GM18517 (cell line): ENCODE results near the gene CLMN.

Experiments
- ATAC-seq: cut with Tn5 transposase; IDR thresholded peaks from one replicate; pipeline ENCODE4 v1.9.1; 2021; ENCODE audit warnings: mild to moderate bottlenecking, moderate library complexity; ENCODE audit not compliant: unreplicated experiment

CLMN gene

DNA sequence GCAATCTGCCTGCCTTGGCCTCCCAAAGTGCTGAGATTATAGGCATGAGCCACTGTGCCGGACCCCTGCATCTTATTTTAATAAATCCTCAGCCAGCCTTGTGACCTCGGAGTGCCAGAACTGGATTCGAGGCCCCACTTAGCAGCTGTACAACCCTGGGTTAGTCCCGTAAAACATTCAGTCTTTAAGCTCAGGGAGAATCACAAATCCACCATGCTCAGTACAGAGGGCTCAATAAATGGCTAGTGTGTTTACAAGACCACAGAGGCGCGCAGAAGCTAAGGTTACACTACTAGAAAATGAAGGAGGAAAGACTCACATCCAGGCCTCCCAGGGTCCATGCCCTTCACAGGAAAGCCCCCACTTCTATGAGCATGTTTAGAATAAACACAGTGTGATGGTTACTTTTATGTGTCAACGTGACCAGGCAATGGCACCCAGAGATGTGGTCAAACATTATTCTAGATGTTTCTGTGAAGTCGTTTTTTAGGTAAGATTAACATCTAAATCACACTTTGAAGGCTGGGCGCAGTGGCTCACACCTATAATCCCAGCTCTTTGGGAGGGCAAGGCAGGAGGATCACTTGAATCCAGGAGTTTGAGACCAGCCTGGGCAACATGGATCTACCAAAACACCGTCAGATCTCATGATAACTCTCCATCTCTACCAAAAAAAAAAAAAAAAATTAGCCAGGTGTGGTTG, 55.3 kb downstream of the CLMN start:
- ATAC-seq = no peak

GRCh38 chr14:95263527-95264231, 56.0 kb downstream of the CLMN start:
- no peak for ATAC-seq

DNA sequence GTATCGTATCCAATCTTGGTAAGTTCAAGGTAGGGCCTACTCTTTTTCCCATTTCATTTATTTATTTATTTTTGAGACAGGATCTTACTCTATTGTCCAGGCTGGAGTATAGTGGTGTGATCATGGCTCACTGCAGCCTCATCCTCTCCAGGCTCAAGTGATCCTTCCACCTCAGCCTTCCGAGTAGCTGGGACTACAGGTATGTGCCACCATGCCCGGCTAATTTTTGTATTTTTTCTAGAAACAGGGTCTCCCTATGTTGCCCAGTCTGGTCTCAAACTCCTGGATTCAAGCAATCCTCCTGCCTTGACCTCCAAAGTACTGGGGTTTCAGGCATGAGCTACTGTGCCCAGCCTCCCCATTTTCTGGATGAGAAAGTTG, 57.2 kb downstream of the CLMN start:
- ATAC-seq = no peak

DNA sequence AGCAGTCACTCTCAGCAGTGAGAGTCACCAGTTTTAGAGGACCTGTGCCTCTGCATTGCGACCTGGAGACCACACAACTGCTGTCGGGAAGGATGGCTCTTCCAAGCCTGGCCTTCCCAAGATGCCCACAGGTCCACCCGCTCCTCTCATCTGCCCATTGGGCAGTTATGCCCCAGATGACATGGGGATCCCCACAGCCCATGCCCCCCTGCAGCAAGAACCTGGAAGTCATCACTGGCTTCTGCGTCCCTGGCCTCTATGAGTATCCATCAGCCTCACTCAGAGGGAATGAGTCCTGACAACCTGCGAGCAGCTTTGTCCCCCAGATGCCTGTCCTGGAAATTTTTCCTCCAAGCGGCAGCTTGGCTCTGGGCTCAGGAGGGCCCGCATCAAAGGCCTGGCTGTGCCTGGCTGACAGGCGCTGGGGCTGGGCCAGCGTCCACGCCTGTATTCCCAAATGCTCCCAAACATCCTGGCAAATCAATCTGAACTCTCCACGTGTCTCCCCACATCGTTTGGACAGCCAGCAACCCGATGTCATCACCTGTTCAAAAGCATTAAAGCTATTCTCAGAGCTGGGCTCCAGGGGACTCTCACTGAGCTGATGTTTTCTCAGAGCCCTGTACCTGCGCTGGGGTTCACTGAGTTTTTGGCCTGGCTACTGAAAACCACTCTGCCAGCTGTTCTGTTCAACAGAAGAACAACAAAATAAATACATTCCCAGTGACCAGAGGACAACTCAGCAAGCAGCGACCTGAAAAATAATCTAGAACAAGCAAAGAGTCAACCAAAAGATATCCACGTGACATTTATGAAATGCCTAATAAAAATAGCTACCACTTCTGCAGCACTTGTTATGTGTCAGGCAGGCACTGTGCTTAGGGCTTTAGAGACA, 57.8 kb downstream of the CLMN start:
- no peak for ATAC-seq

- ATAC-seq = no peak
Measured at GRCh38 chr14:95260537-95261361, 59.0 kb downstream of the CLMN start.

- no peak for ATAC-seq
Measured at GRCh38 chr14:95258754-95259593, 60.7 kb downstream of the CLMN start.

DNA sequence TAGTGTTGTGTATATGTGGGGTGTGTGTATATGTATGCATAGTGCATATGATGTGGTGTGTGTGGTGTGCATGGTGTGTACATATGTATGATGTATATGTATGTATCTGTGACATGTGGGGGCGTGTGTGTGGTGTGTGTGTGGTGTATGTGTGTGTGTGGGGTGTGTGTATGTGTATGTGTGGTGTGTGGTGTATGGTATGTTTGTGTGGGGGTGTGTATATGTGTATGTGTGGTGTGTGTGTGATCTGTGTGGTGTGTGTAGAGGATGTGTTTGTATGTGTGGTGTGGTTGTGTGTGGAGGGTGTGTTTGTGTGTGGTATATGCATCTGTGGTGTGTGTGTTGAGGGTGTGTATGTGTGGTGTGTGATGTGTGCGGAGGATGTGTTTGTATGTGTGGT, 61.6 kb downstream of the CLMN start:
- no peak for ATAC-seq

- ATAC-seq = no peak
Measured at GRCh38 chr14:95257521-95257920, 62.2 kb downstream of the CLMN start.

DNA sequence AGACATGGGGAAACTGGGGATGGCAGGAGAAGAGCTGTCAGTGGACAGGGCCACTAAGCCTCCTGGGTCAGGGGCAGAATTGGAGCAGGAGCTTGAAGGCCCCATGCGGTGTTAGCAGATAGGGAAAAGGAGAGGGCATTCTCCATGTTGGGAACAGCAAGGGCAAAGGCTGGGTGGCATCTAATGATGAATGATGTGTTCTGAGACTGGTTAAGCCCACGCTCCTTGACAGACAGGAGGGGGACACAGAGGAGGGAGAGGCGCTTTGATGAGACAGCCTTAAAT, 63.0 kb downstream of the CLMN start:
- ATAC-seq = no peak

DNA sequence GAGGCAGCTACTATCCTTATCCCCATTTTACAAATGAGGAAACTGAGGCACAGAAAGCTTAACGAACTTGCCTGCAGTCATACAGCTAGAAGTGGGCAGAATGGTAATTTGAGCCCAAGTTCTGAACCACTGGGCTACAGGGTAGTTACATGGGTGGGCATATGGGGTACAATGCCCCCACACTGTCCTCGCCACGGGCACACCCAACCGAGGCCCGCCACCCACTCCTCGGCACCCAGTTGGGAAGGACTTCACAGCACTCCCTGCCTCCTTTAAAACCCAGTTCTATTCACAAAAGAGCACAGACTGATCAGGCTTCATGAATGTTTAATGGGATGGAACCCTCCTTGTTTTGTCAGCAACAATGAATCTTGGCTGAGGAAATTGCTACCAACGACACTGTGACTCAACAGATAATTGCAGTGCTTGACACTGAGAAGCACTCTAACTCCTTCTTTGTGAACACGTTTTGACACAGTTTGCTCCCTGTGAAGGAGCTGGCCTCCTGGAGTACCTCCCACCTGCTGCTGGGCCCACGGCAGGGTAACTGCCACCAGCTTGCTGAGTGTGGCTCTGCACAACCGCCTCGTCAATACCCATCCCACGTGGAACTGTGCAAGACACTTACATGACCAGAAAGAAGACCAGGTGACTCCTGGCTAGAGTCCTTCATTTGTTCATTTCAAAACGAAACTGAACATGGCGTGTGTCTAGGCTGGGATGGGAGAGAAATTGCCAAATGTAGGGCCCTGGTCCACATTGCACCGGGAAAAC, 63.5 kb downstream of the CLMN start:
- ATAC-seq = no peak

GRCh38 chr14:95255487-95255886, 64.2 kb downstream of the CLMN start:
- ATAC-seq = no peak

- no peak for ATAC-seq
Measured at GRCh38 chr14:95255013-95255412, 64.7 kb downstream of the CLMN start.

- ATAC-seq = no peak
Measured at GRCh38 chr14:95254288-95254687, 65.4 kb downstream of the CLMN start.

- ATAC-seq = no peak
Measured at GRCh38 chr14:95253039-95253630, 66.6 kb downstream of the CLMN start.

DNA sequence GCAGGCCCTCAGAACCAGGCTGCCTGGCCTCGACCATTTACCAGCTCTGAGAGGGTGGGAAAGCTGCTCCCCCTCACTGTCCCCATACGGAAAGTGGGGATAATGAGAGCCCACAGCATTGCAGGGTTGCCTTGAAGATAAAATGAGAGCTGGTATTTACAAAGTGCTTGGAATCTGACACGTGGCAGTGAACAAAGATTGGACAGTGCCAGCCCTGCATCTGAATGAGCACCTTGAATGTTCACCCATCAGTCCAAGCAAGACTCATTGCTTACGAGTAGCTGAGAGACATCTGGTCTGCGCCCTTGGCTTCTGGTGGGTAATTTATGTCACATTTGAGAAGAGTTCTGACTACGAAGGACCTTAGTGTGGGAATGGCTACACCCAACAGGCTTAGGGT, 67.5 kb downstream of the CLMN start:
- no peak for ATAC-seq

DNA sequence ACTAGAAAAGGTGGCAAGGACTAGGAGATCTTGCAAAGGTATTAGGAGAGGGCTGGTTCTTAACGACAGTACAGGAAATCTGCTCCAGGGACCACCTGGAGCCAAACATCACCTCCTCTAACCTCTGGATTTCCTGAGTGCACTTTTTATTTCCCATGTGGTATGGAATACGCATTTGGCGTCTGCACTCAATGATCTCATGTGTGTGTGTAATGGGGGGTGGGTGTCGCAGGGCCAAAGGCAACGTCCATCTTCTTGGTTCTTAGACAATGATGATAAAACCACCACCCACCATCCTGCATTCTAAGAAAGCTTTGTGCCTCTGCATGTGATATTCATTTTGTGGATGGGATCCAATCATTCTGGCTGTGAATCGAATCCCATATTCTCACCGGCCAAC, 68.8 kb downstream of the CLMN start:
- ATAC-seq = no peak

DNA sequence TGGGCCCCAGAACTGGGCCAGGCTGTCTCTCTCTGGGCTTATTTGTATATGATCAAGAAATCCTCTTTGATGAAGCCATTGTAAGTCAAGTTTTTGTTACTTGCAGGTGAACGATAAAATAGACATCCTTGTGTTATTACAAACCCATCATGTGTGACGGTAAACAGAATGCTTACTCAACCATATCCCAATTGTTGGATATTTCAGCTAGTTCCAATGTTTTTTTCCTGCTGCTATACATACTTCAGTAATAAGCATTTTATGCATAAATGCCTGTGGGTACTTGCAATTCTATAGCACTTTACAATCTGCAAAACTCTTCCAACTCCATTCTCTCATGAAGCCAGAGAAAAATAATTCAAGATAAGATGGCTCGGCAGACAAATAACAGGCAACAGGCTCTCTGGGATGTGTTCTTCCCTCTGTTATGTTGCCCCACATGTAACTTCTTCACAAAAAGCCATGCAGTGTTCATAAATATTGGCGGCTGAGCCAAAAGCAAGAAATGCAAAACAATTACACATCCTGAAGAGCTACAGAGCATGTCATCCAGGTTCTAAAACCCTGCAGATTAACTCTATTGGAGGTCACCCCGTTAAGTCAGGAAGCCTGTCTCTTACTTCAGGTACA, 69.5 kb downstream of the CLMN start:
- no peak for ATAC-seq

GRCh38 chr14:95248432-95248831, 71.3 kb downstream of the CLMN start:
- ATAC-seq = no peak

- no peak for ATAC-seq
Measured at GRCh38 chr14:95246870-95247269, 72.8 kb downstream of the CLMN start.
